OCI-LY3 (cell line): ENCODE data around the gene SAMD4A.

ENCODE experiments used
- CTCF ChIP-seq: fragments of 200-600, 300-600 bp; sonication (generic); IDR thresholded peaks from 2 replicates; pipeline ENCODE4 v1.5.1; 2014; ENCODE audit warnings: antibody characterized with exemption, low read length, low read depth
- EZH2phosphoT487 ChIP-seq: fragments of 200-600 bp; shearing (Covaris generic); IDR thresholded peaks from 2 replicates; pipeline ENCODE4 v1.6.1; 2018; ENCODE audit warnings: antibody characterized with exemption, mixed run types, low read depth

GRCh38 chr14:54584097-54584496 is 17.2 kb downstream of the SAMD4A start:
- TF ChIP-seq EZH2phosphoT487 (no peak), CTCF (no peak)
